ENCODE measurements around the gene ZGPAT. TPM values are rescaled to one million over a fixed set of nuclear protein-coding genes. Genes with fewer than 3 reads are reported as not detected.

Gene ZGPAT
- total RNA-seq, 1 donor from 2014 or later, result 11.7 TPM

DNA sequence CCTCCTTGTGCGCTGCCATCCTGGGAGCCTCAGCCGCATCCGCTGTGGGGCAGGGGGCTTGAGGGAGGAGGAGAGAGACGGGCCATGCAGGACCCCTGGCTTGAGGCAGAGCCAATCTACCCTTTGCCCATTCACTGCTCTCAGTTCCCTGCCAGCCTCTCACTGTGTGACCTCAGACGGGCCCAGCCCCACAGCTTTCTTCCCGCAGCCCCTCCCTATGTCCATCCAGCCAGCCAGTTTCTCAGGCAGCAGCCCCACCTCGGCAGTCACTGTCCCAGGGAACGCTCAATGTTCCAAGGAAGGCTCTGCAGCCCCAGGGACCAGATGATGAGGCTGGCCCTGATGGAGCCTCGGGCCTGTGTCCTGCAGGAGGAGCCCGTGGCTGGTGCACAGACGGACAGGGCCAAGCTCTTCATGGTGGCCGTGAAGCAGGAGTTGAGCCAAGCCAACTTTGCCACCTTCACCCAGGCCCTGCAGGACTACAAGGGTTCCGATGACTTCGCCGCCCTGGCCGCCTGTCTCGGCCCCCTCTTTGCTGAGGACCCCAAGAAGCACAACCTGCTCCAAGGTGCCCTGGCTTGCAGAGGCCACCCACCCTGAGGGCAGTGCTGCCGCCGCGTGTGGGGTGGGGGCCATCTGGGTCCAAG, 15.3 kb upstream of the ZGPAT start:
- peak in 1 of 2 donors; percentile 13 for DNase-seq (ENCODE audit: low read depth in 2 of 2)

GRCh38 chr20:63693083-63693732, 14.6 kb upstream of the ZGPAT start:
- DNase-seq (ENCODE audit: low read depth in 2 of 2), result no peak

- peak in 1 of 2 donors; percentile 2 for DNase-seq (ENCODE audit: low read depth in 2 of 2)
Observed at GRCh38 chr20:63693733-63694583, 13.9 kb upstream of the ZGPAT start.

DNA sequence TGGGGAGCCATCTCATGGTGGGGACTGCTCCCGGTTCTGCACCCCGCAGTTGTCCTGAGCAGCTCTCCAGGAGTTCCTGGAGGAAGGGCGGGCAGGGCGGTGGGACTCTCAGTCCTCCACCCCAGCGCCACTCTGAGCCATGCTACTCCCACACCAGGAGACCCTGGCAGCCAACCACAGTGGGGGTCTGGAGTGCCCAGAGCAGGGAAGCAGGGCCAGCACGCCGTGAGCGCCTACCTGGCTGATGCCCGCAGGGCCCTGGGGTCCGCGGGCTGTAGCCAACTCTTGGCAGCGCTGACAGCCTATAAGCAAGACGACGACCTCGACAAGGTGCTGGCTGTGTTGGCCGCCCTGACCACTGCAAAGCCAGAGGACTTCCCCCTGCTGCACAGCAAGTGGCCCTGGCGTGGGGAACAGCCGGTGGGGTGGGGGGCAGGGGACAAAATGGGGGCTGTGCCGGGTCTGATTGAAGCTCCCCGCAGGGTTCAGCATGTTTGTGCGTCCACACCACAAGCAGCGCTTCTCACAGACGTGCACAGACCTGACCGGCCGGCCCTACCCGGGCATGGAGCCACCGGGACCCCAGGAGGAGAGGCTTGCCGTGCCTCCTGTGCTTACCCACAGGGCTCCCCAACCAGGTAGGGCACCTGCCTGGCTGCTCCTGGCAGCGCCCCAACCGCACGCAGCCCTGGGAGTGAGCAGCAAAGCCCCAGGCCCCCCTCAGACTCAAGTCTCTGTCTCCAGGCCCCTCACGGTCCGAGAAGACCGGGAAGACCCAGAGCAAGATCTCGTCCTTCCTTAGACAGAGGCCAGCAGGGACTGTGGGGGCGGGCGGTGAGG, 13.0 kb upstream of the ZGPAT start:
- no peak for DNase-seq (ENCODE audit: low read depth in 2 of 2)

- DNase-seq (ENCODE audit: low read depth in 2 of 2), result peak in 1 of 2 donors; percentile 5
Observed at GRCh38 chr20:63695424-63696305, 12.2 kb upstream of the ZGPAT start.

GRCh38 chr20:63696306-63696627, 11.6 kb upstream of the ZGPAT start:
- peak; percentile 42 to 53 for DNase-seq (ENCODE audit: low read depth in 2 of 2)

- DNase-seq (ENCODE audit: low read depth in 2 of 2), result peak; percentile 27 to 42
Observed at GRCh38 chr20:63696628-63697356, 11.0 kb upstream of the ZGPAT start, which contains the start of gene TNFRSF6B. TSS of gene TNFRSF6B (plus strand) at chr20:63696652. CDS start at chr20:63696768, 116 bp downstream.

GRCh38 chr20:63697357-63697867, 10.4 kb upstream of the ZGPAT start:
- peak in 1 of 2 donors; percentile 12 for DNase-seq (ENCODE audit: low read depth in 2 of 2)

GRCh38 chr20:63697868-63698545, 9.8 kb upstream of the ZGPAT start:
- DNase-seq (ENCODE audit: low read depth in 2 of 2), result peak in 1 of 2 donors; percentile 5

DNA sequence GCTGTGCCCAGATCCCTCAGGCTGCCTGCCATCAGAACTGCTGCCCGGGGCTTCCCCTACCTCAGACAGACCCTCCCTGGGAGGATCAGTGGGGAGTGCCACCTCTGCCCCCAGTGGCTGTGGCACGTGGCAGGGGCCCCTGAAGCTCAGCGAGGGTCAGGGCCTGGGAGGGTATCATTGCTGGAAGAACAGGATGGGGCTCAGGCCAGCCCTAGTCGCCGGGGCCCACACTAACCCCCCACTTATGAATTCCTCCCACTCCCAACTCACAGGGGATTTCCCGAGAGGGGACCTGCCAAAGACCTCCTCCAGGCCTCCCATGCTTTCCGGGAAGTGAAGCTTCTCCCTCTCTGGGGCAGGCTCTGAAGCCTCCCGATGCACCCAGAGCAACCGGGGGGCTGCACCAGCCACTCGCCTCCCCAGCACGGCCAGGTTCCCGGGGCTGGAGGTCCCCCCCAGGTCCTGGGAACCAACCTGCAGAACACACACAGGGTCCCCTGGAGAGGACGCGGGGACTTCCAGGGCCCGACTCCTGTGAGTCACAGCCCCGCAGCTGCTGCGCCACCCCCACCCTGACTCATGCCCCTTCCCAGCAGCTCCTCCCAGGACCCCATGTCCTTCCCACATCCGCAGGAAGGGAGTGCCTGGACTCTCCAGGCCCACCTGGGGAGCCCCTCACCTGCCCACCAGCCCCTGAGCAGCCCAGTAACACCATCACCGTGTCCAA, 8.9 kb upstream of the ZGPAT start:
- DNase-seq (ENCODE audit: low read depth in 2 of 2), result peak; percentile 83 to 91

- peak in 1 of 2 donors; percentile 1 for DNase-seq (ENCODE audit: low read depth in 2 of 2)
Observed at GRCh38 chr20:63699466-63700198, 8.2 kb upstream of the ZGPAT start.

DNA sequence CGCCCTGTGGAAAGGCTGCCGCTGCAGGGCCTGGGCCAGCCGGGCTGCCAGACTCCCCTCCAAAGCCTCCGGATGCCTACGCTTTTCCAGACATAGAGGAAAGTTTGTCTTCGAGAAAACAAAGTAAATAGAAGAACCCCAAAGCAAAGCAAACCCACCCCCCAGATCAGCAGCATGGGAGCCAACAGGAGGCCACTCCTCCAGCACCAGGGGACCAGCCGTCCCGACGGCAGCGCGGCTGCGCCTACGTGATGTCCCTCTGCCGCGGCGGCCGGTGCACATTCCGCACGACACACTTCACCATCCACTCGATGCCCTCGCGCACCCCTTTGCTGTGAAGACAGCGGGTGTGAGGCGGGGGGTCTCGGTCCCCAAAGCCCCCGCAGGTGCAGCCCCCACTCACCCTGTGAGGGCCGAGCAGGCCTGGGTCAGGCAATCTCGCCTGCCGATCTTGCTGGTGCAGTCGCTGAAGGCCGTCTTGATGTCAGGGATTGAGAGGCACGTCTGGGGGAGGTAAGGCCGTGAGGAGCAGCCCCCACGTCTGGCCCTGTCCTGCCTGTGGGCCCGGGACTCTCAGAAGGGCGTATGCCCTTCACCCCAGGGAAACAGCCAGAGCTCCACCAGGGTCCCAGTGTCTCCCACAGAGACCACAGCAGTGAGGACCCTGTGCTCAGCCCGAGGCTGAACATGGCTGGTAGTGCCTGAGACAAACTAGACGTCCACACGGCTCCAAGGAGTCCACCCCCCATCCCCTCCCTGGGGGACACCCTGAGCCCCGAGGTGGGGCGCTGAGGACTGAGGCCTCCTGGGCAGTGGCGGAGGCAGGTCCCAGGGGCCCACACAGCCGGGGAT, 7.4 kb upstream of the ZGPAT start:
- peak in 1 of 2 donors; percentile 0 for DNase-seq (ENCODE audit: low read depth in 2 of 2)

DNA sequence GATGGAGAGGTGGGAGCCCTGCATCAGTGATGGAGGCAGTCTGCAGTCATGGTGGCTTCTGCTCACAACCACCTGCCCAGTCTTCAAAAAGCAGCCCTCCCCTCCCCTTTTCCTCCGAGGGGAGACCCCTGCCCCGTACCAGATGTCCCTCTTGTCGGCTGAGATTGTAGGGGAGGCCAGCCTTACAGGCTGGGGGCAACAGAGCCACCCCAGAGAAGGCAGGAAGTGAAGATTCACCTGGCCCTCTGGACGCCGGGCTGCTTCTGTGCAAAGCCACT, 6.8 kb upstream of the ZGPAT start:
- peak in 1 of 2 donors; percentile 2 for DNase-seq (ENCODE audit: low read depth in 2 of 2)

- peak in 1 of 2 donors; percentile 3 for DNase-seq (ENCODE audit: low read depth in 2 of 2)
Observed at GRCh38 chr20:63701329-63702035, 6.4 kb upstream of the ZGPAT start.

DNA sequence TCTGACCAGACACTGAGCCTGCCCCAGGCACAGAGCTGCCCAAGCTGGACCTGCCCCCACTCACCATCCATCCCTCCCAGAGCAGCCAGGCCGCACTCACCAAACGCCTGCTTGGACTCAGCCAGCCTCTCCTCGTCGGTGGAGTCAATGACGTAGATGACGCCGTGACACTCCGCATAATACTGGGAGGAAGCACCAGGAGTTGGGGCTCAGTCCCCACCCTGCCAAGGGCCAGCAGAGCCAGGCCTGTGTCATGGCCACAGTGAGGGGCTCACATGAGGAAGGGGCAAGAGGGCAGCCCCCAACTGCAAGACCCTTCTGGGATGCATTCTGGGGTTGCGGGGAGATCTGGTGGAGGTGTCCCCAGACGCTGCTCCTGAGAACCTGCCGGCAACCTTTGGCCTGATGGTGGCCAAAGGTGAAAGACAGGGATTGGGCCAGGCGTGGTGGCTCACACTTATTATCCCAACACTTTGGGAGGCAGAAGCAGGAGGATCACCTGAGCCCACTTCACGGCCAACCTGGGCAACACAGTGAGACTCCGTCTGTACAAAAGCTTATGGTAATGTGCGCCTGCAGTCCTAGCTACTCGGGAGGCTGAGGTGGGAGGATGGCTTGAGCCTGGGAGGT, 5.7 kb upstream of the ZGPAT start:
- DNase-seq (ENCODE audit: low read depth in 2 of 2), result peak in 1 of 2 donors; percentile 2
